Motor neuron (in vitro differentiated cells): ENCODE data around the gene ADIRF. TPM values are rescaled to one million over a fixed set of nuclear protein-coding genes. Genes with fewer than 3 reads are reported as not detected.
"Not testable (repeated sequence)": the region's sequence is repeated elsewhere in the genome, so short reads cannot be mapped to it uniquely, and the experiment has no call there.

Experiments
- ATAC-seq, 8 experiments: fragments of 200-7000 bp; cut with Tn5 transposase; replicated peaks in 6 of 8; 2 replicates each; pipeline ENCODE4 v1.8.0; 2021; ENCODE audit warnings: mild to moderate bottlenecking in 8 of 8, moderate library complexity in 8 of 8
- H3K27ac ChIP-seq, 2 donors: fragments of 250-450 bp; sonication (Bioruptor Pico); 2 replicates each; pipeline ENCODE4 v1.9.0; 2021; ENCODE audit warnings: antibody characterized with exemption in 2 of 2, mild to moderate bottlenecking in 2 of 2, moderate library complexity in 1 of 2
- H3K4me1 ChIP-seq, 2 donors: fragments of 250-450 bp; sonication (Bioruptor Pico); replicated peaks in 1 of 2; 2 replicates each; pipeline ENCODE4 v1.6.1; 2021; ENCODE audit warnings: antibody characterized with exemption in 2 of 2, mild to moderate bottlenecking in 2 of 2, moderate library complexity in 1 of 2
- H3K4me3 ChIP-seq, 5 donors: fragments of 250-450 bp; sonication (Bioruptor Pico); 2 replicates each; pipeline ENCODE4 v1.9.0; 2021; ENCODE audit warnings: antibody characterized with exemption in 5 of 5, mild to moderate bottlenecking in 5 of 5, moderate library complexity in 4 of 5
- WGBS, 10 experiments: fragments of 450-650 bp; shearing (Covaris generic); methylation state at CpG; one replicate each; pipeline ENCODE4 v1.0.0; 2022; 5-methylcytosine and 5-hydroxymethylcytosine counted together
- in situ Hi-C, 9 experiments: fragments of 400-800 bp; cut with MboI; loops; one replicate each; pipeline ENCODE4 v1.15.0; 2021; ENCODE audit warnings: low sequenced_read_pairs in 9 of 9, low pct_unique_long_range_greater_than_20kb in 2 of 9; ENCODE audit not compliant: unreplicated experiment in 9 of 9
- total RNA-seq, 8 experiments: library from RNA; unstranded; fragments of 300-600 nt; gene quantifications; 2 replicates each; pipeline versions ENCODE4 v1.2.3 to v1.2.4, GENCODE V29; 2022

The ADIRF gene
- total RNA-seq, 8 experiments from 2014 or later: 0.49 to 63.7 (median 1.2) TPM; not detected in 1

DNA sequence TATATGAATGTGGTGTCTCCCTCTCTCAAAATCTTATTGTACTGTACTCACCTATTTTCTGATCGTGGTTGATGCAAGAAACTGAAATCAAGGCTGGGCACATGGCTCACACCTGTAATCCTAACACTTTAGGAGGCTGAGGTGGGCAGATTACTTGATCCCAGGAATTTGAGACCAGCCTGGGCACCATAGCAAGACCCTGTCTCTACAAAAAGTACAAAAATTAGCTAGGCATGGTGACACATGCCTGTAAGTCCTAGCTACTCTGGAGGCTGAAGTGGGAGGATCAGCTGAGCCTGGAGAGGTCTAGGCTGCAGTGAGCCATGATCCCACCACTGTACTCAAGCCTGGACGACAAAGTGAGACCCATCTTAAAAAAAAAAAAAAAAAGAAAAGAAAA, 26.9 kb upstream of the ADIRF start:
- in situ Hi-C loops: loop anchor here in 2 of 9 experiments (25.0 kb wide), 1 partner anchor 121 kb away; no protein-coding TSS in a partner anchor
- 40 to 100% (median 79%) methylated on average over 1 to 2 of the region's 2 CpGs for WGBS, 10 experiments

DNA sequence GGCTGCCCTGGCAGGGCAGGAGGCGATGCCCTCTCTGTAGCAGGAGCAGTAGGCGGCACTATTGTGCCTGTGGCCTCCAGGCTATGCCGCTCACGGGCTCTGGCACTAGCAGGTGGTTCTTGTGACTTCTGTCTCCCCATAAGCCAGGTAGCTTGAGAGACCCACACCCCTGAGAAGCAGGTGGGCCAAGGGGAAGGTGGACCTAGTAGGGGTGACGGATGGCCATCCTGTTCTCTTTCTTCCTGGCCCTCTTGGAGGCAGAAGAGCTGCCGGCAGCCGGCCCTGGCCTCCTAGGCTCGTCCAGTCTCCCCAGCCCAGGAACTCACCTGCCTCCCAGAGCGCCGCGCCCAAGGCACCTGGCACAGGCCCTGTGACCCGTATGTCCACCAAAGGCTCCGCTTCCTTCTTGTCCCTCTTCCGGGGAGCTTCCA, 26.3 kb upstream of the ADIRF start:
- no peak overlapping the region for H3K27ac ChIP-seq
- H3K4me3 ChIP-seq: no peak overlapping the region
- WGBS, 10 experiments: 89 to 100% (median 100%) methylated on average over 2 to 9 of the region's 14 CpGs; no CpG with 5 or more reads in 3 of the 10 experiments
- ATAC-seq: no peak
- peaks cover 10 to 22% of the 10 kb centered on the region in 2 donors for H3K4me1 ChIP-seq
- in situ Hi-C loops: loop anchor here in 2 of 9 experiments (25.0 kb wide), 1 partner anchor 120 kb away; no protein-coding TSS in a partner anchor

More for the DNA sequence above, 26.9 kb upstream of the ADIRF start:
- Histone ChIP-seq H3K4me1 (peaks cover 6 to 16% of the 10 kb centered on the region in 2 donors), H3K4me3 (no peak overlapping the region), H3K27ac (no peak overlapping the region)
- ATAC-seq: no peak

DNA sequence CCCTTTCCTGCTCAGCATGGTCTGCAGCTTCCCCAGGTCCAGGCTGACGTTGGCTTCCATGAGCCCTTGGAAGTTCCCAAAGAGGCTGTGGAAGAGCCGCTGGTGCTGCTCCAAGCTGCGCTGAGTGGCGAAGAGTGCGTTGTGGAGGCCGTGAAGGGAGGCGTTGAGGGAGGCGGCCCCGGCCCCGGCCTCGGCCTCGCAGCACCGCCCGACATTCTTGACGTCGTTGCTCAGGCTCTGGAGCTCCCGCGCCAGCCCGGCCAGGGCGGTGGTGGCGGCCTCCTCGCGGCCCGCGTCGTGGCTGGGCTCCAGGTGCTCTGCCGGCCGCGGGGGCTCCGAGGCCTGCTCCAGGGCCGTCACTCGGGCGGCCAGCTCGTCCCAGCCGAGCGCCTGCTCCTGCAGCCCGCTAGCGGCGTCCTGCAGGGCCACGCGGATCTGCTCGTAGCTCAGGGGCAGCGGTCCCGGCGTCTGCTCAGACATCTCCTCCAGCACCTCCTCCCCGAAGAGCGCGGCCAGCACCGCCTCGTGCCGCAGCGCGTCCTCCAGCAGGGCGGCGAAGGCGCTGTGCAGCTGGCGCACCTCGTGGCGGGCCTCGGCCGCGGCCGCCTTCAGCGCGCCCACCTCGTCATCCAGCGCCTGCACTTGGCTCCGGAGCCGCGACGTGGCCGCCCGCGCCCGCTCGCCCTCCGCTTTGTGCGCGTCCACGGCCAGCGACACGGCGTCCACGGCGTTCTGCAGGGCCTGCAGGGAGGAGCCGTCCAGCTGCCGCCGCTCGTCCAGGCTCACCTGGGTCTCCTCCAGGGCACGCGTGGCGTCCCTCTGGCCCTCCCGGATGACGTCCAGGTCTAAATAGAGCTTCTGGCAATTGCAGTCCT, 25.6 kb upstream of the ADIRF start:
- in situ Hi-C loops: loop anchor here in 2 of 9 experiments (25.0 kb wide), 1 partner anchor 120 kb away; no protein-coding TSS in a partner anchor
- H3K27ac ChIP-seq: no peak overlapping the region
- no peak overlapping the region for H3K4me3 ChIP-seq
- ATAC-seq: peak in 1 of 8 experiments; percentile 2
- H3K4me1 ChIP-seq: peaks cover 16 to 28% of the 10 kb centered on the region in 2 donors
- WGBS, 10 experiments: 80 to 98% (median 96%) methylated on average over 1 to 14 of the region's 94 CpGs; no CpG with 5 or more reads in 5 of the 10 experiments

DNA sequence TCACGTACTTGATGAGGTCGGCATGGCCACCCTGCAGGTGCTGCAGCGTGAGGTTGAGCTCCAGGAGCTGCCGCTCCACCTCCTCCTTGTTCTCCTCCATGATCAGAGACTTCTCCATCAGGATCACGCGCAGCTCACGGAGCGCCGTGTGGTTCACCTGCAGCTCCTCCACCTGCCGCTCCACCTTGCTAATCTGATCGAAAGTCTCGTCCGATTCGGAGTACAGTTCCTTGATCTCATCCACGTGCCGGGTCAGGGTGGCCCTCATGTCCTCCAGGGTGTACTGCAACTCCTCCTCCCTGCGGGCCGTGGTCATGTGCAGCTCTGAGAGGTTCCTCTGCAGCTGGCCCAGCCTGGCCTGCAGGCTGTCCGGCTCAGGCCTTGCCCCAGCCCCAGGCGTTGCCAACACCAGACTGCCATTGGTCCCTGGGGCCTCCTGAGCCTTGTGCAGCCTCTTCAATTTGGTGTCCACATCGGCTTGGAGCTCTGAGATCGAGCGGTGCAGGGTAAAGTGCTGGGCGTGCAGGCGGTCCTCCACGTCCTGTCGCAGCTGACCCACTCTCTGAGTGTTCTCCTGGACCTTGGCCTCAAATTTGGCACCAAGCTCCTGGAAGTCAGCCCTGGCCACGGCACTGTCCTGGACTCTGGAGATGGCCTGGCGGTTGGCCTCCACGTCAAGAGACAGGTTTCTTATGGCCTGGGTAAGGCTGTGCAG, 24.8 kb upstream of the ADIRF start:
- WGBS, 10 experiments: 91 to 97% (median 96%) methylated on average over 5 to 16 of the region's 30 CpGs; no CpG with 5 or more reads in 6 of the 10 experiments
- no peak for ATAC-seq
- H3K4me1 ChIP-seq: peaks cover 16 to 29% of the 10 kb centered on the region in 2 donors
- no peak overlapping the region for H3K27ac ChIP-seq
- H3K4me3 ChIP-seq: no peak overlapping the region
- in situ Hi-C loops: loop anchor here in 2 of 9 experiments (25.0 kb wide), 1 partner anchor 119 kb away; no protein-coding TSS in a partner anchor

DNA sequence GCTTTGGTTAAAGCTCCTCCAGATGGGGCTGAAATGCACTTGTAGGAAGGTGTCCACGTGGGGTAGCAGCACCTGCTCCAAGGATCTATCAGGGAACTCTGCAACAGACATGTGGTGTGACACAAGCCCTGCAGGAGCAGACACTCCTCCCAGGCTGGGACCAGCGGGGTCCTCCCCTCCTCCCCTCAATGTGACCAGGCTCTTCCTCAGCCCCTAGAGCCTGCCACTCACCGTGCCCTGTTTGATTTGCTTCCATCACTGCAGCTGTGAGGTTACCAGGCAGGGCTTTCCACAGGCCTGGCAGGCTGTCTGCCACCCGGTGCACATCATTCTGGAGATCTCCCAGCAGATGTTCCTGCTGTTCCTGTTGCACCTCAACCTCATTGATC, 24.3 kb upstream of the ADIRF start:
- H3K27ac ChIP-seq: no peak overlapping the region
- ATAC-seq: peak in 1 of 8 experiments; percentile 2
- H3K4me1 ChIP-seq: peaks cover 16 to 29% of the 10 kb centered on the region in 2 donors
- 45 to 100% (median 80%) methylated on average over 1 to 2 of the region's 4 CpGs; no CpG with 5 or more reads in 7 of the 10 experiments for WGBS, 10 experiments
- H3K4me3 ChIP-seq: no peak overlapping the region
- in situ Hi-C loops: loop anchor here in 2 of 9 experiments (25.0 kb wide), 1 partner anchor 118 kb away; no protein-coding TSS in a partner anchor

DNA sequence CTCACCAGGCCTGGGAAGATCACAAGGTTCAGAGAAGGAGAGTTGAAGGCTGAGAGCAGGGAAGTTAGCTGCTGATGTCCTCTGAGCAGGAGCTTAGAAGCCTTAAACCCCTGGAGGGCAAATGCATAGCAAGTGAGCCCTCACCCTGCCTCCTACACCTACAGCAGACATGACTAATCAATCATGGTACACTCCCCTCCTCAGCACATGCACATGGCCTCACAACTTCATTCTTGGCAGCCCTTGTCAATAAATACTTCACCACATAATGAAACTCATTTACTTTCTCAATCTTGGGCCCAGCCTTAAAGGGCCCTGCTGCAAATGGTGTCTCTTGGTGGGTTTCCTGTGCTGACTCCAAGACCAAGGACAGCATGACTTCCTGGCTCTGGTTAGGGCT, 23.8 kb upstream of the ADIRF start:
- no peak overlapping the region for H3K27ac ChIP-seq
- H3K4me3 ChIP-seq: no peak overlapping the region
- peaks cover 16 to 29% of the 10 kb centered on the region in 2 donors for H3K4me1 ChIP-seq
- ATAC-seq: peak in 3 of 8 experiments; percentile 76 to 83 (median 77)
- in situ Hi-C loops: loop anchor here in 2 of 9 experiments (25.0 kb wide), 1 partner anchor 118 kb away; no protein-coding TSS in a partner anchor

DNA sequence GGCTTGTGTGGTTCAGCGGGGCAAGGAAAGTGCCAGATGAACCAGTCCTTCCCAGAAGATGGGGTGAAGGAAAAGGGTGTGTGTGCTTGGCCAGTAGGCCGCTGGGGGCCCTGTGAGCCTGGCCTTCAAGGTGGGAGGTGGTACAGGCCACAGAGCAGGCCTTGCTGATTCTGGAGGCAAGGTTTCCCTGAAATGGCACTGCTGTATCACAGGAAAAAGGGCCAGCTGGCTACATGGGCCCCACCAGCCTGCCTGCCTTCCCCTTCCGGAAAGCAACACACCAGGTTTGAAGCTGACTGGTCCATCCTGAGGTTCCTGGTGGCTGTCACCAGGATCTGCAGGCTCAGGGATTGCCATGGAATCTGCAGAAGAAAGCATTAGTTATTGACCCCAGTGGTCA, 23.4 kb upstream of the ADIRF start:
- 80 to 100% (median 100%) methylated on average over 1 to 2 of the region's 3 CpGs; no CpG with 5 or more reads in 6 of the 10 experiments for WGBS, 10 experiments
- in situ Hi-C loops: loop anchor here in 2 of 9 experiments (25.0 kb wide), 1 partner anchor 117 kb away; no protein-coding TSS in a partner anchor
- no peak for ATAC-seq

DNA sequence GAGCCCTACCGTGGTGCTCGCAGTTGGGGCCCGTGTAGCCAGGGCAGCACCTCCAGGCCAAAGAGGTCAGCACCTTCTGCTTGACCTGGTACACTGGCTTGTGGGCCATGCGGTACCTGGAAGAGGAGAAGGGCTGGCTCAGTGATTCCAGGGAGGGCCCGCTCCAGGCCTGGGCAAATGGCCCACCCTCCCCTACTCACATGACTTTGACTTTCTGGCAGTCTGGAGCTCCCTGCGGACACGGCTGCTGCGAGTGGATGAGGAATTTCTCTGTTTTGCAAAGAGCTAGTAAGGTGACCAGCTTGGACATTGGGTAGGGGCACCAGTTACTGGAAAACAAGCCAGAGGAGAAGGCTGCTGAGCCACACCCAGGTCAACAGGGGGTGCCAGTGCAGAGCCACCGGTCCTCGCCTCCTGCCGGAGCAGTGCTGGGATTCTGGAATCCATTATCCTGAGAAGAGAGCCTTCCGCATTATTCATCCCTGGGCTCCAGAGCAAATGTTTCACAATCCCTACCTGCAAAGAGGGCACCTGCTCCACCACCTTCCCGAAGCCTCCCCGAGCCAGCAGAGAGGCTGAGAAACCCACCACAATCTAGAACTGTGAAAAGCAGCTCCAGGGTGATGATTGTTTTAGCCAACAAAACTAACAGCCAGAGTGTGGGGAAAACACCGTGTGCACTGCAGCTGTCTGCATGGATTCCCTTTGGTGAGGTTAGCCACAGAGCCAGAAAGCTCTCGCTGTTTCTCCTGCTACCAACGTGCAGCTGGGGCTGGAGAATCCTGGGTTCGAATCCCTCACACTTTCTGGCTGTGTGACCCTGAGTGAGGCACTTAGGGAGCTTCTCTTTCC, 22.7 kb upstream of the ADIRF start:
- in situ Hi-C loops: loop anchor here in 2 of 9 experiments (25.0 kb wide), 1 partner anchor 117 kb away; no protein-coding TSS in a partner anchor
- peak overlapping the region in 1 of 2 donors; percentile 30 for H3K27ac ChIP-seq
- 0 to 69% (median 56%) methylated on average over 1 to 4 of the region's 18 CpGs; no CpG with 5 or more reads in 3 of the 10 experiments for WGBS, 10 experiments

More for the DNA sequence above, 23.4 kb upstream of the ADIRF start:
- Histone ChIP-seq H3K4me1 (peaks cover 16 to 25% of the 10 kb centered on the region in 2 donors), H3K4me3 (no peak overlapping the region), H3K27ac (no peak overlapping the region)

DNA sequence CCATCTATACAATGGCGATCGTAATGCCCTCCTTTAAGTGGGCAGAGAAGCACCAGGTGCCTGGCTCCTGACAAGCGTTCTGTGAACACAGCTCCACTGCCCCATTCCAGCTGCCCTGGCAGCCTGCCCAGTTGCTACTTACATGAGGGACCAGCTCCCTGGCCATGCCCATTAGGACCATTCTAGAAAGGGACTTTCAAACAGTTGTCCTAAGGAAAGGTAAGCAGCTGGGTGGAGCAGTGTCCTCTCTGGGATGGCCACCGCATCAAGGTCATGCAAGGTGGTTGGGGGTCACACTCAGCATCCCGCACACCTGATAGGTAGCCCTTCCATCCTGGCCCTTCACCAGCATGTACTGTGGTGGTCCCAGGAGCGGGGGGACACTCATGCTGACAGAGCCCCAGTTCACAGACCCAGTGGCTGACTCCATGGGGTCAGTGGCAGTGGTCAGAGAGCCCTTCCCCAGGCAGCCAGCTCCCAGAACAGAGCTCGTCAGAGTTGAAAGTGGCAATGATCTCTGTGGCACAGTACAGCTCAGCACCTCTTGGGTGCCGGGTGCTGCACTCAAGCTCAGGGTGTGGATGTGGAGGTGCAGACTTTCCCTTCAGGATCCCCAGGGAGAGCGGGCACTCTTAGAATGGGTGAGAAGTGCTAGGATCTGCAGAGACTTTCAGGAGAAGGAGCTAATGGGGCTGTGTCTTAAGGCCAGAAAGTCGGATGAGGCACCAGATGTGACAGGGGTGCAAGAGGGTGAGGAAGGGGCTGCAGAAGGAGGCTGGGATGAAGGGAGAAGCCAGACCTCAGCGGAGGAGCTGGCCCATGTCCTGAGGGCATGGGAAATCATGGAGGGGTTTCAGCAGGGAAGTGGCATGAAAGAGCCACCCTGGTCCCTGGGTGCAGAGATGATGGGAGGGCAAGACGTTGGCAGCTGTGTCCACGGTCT, 21.8 kb upstream of the ADIRF start:
- 76 to 93% (median 89%) methylated on average over 2 to 5 of the region's 13 CpGs; no CpG with 5 or more reads in 4 of the 10 experiments for WGBS, 10 experiments
- no peak overlapping the region for H3K27ac ChIP-seq
- ATAC-seq: peak in 4 of 8 experiments; percentile 6 to 49 (median 24)
- peaks cover 16 to 24% of the 10 kb centered on the region in 2 donors for H3K4me1 ChIP-seq
- in situ Hi-C loops: loop anchor here in 2 of 9 experiments (25.0 kb wide), 1 partner anchor 116 kb away; no protein-coding TSS in a partner anchor
- H3K4me3 ChIP-seq: no peak overlapping the region

More for the DNA sequence above, 22.7 kb upstream of the ADIRF start:
- Histone ChIP-seq H3K4me1 (peaks cover 16 to 24% of the 10 kb centered on the region in 2 donors), H3K4me3 (no peak overlapping the region)
- peak; percentile 4 to 80 (median 72) for ATAC-seq

DNA sequence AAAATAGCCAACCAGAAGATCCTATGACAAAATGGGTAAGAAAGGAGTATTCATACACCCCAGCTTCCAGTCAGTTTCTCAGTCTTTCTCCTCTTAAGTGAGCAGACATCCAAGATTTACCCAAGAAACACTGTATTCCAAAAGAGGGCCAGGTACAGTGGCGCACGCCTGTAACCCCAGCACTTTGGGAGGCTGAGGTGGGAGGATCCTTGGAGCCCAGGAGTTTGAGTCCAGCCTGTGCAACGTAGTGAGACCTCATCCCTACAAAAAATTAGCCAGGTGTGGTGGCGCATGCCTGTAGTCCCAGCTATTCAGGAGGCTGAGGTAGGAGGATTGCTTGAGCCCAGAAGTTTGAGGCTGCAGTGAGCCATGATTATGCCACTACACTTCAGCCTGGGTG, 20.5 kb upstream of the ADIRF start:
- H3K4me1 ChIP-seq: peaks cover 16 to 24% of the 10 kb centered on the region in 2 donors
- 67 to 100% (median 84%) methylated on average over 1 to 3 of the region's 4 CpGs; no CpG with 5 or more reads in 5 of the 10 experiments for WGBS, 10 experiments
- H3K4me3 ChIP-seq, ATAC-seq, H3K27ac ChIP-seq: not testable (repeated sequence)
- in situ Hi-C loops: loop anchor here in 2 of 9 experiments (25.0 kb wide), 1 partner anchor 114 kb away; no protein-coding TSS in a partner anchor

DNA sequence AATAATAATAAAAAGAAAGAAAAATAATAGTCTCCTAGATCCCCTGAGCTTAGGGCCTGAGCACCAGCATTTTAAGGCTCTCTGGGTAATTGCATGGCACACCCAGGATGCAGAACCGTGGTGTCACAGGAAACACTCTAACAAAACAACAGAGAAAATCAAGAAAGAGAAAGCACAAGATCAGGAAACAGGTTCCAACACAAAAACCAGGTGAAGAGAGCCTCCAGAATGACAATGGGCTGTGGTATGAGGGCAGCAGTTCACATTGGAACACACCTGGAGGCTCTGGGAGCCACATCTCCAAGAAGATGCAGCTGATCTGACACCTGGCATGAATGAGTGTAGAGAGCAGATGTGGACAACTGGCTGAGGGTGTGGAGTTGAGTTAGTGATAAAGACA, 17.9 kb upstream of the ADIRF start:
- in situ Hi-C loops: no loop called here
- Histone ChIP-seq H3K4me1 (peaks cover 34 to 41% of the 10 kb centered on the region in 2 donors), H3K4me3 (no peak overlapping the region), H3K27ac (no peak overlapping the region)
- ATAC-seq: no peak
- 33 to 100% (median 83%) methylated on average over 1 of the region's 1 CpG; no CpG with 5 or more reads in 5 of the 10 experiments for WGBS, 10 experiments
